K562 (cell line): Measurements from ENCODE around the gene HRC. TPM values are rescaled to one million over a fixed set of nuclear protein-coding genes. Genes with fewer than 3 reads are reported as not detected.

Experiments
- ARHGAP35 ChIP-seq: fragments of 450-650 bp; IDR thresholded peaks from 2 replicates; pipeline ENCODE4 v1.6.1; 2018; ENCODE audit not compliant: partially characterized antibody
- ARID2 ChIP-seq: fragments of 450-650 bp; IDR thresholded peaks from 2 replicates; pipeline ENCODE4 v1.6.1; 2017; ENCODE audit warnings: antibody characterized with exemption, mild to moderate bottlenecking
- ELF4 ChIP-seq: fragments of 450-650 bp; formaldehyde crosslinking; IDR thresholded peaks from 2 replicates; pipeline ENCODE4 v1.4.0; 2022; ENCODE audit warnings: missing genetic modification characterization
- HLTF ChIP-seq: fragments of 450-650 bp; IDR thresholded peaks from 2 replicates; pipeline ENCODE4 v1.6.1; 2016
- MITF ChIP-seq: IDR thresholded peaks from 2 replicates; pipeline ENCODE4 v1.6.1; 2014; ENCODE audit warnings: antibody characterized with exemption
- MLLT1 ChIP-seq, 2 experiments: fragments of 450-650 bp; IDR thresholded peaks; 2 replicates each; pipeline ENCODE4 v1.6.1; 2016
- MNT ChIP-seq, 2 experiments: fragments of 450-650 bp; conservative IDR thresholded peaks; 2 replicates each; pipeline ENCODE4 v1.6.1; 2017; ENCODE audit warnings: mild to moderate bottlenecking in 2 of 2, moderate library complexity in 2 of 2
- NCOA4 ChIP-seq: fragments of 450-650 bp; IDR thresholded peaks from 2 replicates; pipeline ENCODE4 v1.6.1; 2018; ENCODE audit warnings: mild to moderate bottlenecking; ENCODE audit not compliant: partially characterized antibody
- PHF21A ChIP-seq: fragments of 450-650 bp; IDR thresholded peaks from 2 replicates; pipeline ENCODE4 v1.6.1; 2017; ENCODE audit warnings: low read depth, borderline replicate concordance
- PHF8 ChIP-seq: fragments of 200-600 bp; sonication (generic); IDR thresholded peaks from 2 replicates; pipeline ENCODE4 v1.6.1; 2012; ENCODE audit warnings: mixed run types, mild to moderate bottlenecking, inconsistent platforms, low read length, moderate library complexity, borderline replicate concordance
- POLR2AphosphoS5 ChIP-seq: IDR thresholded peaks from 2 replicates; pipeline ENCODE4 v1.6.1; 2011; ENCODE audit warnings: mild to moderate bottlenecking, low read depth, low read length, moderate library complexity; ENCODE audit not compliant: control insufficient read depth, insufficient read depth
- POLR2G ChIP-seq: fragments of 200-400 bp; formaldehyde crosslinking; IDR thresholded peaks from 2 replicates; pipeline ENCODE4 v1.6.1; 2017; ENCODE audit warnings: low read depth, mild to moderate bottlenecking, antibody characterized with exemption, low read length, moderate library complexity
- POLR3A ChIP-seq: IDR thresholded peaks from 2 replicates; pipeline ENCODE4 v1.6.1; 2011; ENCODE audit warnings: borderline replicate concordance, mild to moderate bottlenecking, moderate library complexity; ENCODE audit not compliant: insufficient read length, insufficient read depth; ENCODE audit errors: extremely low read depth
- PTBP1 ChIP-seq: fragments of 200-400 bp; formaldehyde crosslinking; IDR thresholded peaks from 2 replicates; pipeline ENCODE4 v1.6.1; 2017; ENCODE audit warnings: low read depth, low read length
- RBBP5 ChIP-seq: fragments of 200-600 bp; sonication (generic); IDR thresholded peaks from 2 replicates; pipeline ENCODE4 v1.6.1; 2012; ENCODE audit warnings: borderline replicate concordance, mild to moderate bottlenecking, low read length, control low read depth, inconsistent platforms; ENCODE audit not compliant: insufficient read depth, poor library complexity, severe bottlenecking
- SMAD2 ChIP-seq: fragments of 150-350 bp; IDR thresholded peaks from 2 replicates; pipeline ENCODE4 v1.6.1; 2014; ENCODE audit warnings: low read depth, mild to moderate bottlenecking, low read length
- TSC22D4 ChIP-seq: fragments of 450-650 bp; IDR thresholded peaks from 2 replicates; pipeline ENCODE4 v1.6.1; 2016; ENCODE audit warnings: missing genetic modification characterization, missing biosample characterization, control low read depth
- ZNF224 ChIP-seq: sonication (generic); formaldehyde crosslinking; IDR thresholded peaks from 2 replicates; pipeline ENCODE4 v1.8.0; 2022; ENCODE audit warnings: mild to moderate bottlenecking, missing genetic modification reagents
- ZNF77 ChIP-seq: fragments of 250-450 bp; sonication (Bioruptor Pico); IDR thresholded peaks from 2 replicates; pipeline ENCODE4 v1.5.0; 2020
- polyA plus RNA-seq, 8 experiments: library from polyadenylated mRNA; depleted of rRNA in 4 of 8; stranded (reverse) in 5 of 8; unstranded in 3 of 8; fragments of >200 nt; fragmentation: Nextera tagmentation in 2 of 8; fragmentation: Illumina TruSeq in 1 of 8; extraction: Ambion mirVana in 2 of 8; extraction: Trizol in 1 of 8; gene quantifications; 2 replicates each; pipeline versions ENCODE4 v1.2.1 to v1.2.3, GENCODE V29; 2011 to 2014; ENCODE audit warnings: inconsistent platforms in 1 of 8, missing spikeins in 1 of 8
- total RNA-seq, 7 experiments: library from RNA; depleted of rRNA in 6 of 7; stranded (reverse); fragments of >200 nt in 6 of 7; fragmentation: Illumina TruSeq in 2 of 7; extraction: Trizol in 2 of 7; gene quantifications; 2 replicates each; pipeline versions ENCODE4 v1.2.1 to v1.2.3, GENCODE V29; 2011 to 2021; ENCODE audit warnings: low replicate concordance in 1 of 7
- TF ChIP-seq, protein P1 (sequence below): fragments of 250-450 bp; sonication (Bioruptor Pico); IDR thresholded peaks from 2 replicates; pipeline ENCODE4 v1.8.0; 2021; ENCODE audit warnings: mild to moderate bottlenecking, moderate library complexity

HRC gene
- total and polyA plus RNA-seq, 9 of the 15 experiments (the other 6 are each of a cell fraction or from before 2014, with no cell fraction given): 0.66 to 18.7 (median 13.1) TPM

DNA sequence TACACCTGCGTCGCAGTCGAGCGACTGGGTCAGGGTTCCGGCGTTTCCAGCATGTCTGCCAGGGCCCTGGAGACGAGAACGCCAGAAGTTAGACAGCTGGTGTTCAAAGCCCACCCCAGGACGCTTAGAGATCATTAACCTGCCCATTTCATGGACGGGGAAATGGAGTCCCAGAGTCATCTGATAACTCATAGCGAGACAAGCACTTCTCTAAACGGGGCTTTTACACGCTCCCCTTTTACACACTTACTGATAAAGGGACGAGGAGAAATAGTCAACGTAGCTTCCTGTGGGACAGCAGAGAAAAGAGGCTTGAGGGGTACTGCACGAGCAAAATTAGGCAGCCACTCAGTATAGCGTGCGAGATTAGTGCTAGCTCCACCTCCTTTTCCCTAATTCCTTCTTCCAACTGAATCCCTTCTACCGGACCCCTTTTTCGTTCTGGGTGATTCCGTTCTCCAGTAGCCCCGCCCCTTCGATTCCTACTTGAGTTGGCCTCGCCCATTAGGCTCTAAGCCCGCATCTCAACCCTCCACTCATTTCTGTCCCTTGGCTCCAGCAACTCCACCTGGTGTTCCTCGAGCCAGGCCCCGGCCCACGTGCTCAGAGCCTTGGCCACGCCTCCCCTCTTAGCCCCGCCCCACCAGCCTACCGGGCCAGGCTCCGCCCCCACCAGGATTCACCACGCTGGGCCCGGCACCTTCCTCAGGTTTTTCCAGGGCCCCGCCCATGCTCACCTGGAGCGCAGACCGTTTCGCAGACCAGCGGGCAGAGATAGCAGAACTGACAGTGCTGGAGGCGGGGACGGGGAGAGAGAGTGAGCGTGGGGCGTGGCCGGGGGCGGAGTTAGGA lies 3.7 kb downstream of the HRC start (continued):
- TF ChIP-seq POLR2AphosphoS5 (peak; percentile 41; the same call in 1 of the 2 replicates), ARID2 (no peak), SMAD2 (no peak), ARHGAP35 (no peak), TSC22D4 (tag) (no peak), MLLT1 (IDR thresholded peaks at IDR 0.05) (no peak), MNT (conservative IDR thresholded peaks at IDR 0.05) (peak; percentile 99 to 100), ZNF224 (CRISPR knock-in tag) (no peak), POLR2G (peak; percentile 73), PTBP1 (no peak), PHF8 (no peak; the same call in 1 of the 2 replicates), ZNF77 (no peak), POLR3A (no peak), HLTF (no peak), PHF21A (no peak), ELF4 (peak; percentile 39; the same call in 1 of the 2 replicates), NCOA4 (peak; percentile 57), MITF (0 out of 2 replicates have a peak, but pooled peaks have one; percentile 22), RBBP5 (no peak)
- TF ChIP-seq, protein P1, sequence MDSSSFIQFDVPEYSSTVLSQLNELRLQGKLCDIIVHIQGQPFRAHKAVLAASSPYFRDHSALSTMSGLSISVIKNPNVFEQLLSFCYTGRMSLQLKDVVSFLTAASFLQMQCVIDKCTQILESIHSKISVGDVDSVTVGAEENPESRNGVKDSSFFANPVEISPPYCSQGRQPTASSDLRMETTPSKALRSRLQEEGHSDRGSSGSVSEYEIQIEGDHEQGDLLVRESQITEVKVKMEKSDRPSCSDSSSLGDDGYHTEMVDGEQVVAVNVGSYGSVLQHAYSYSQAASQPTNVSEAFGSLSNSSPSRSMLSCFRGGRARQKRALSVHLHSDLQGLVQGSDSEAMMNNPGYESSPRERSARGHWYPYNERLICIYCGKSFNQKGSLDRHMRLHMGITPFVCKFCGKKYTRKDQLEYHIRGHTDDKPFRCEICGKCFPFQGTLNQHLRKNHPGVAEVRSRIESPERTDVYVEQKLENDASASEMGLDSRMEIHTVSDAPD (CRISPR knock-in tag): no peak
